Thyroid gland (tissue), 4 donors: ENCODE data around the gene KLHL36. TPM values are rescaled to one million over a fixed set of nuclear protein-coding genes. Genes with fewer than 3 reads are reported as not detected.

Source experiments
- DNase-seq, 2 donors: peaks; one replicate each; pipeline ENCODE4 v3.0.0-alpha.2; 2019
- H3K27ac ChIP-seq, 3 donors: fragments of 200-600 bp; sonication (generic); 1 replicate in 2 of 3; 2 replicates in 1 of 3; pipeline ENCODE4 v1.5.1; 2016 to 2019; ENCODE audit warnings: mild to moderate bottlenecking in 1 of 3, moderate library complexity in 1 of 3
- H3K27me3 ChIP-seq: fragments of 200-600 bp; sonication (generic); one replicate; pipeline ENCODE4 v1.5.1; 2019
- H3K36me3 ChIP-seq, 2 donors: fragments of 200-600 bp; sonication (generic); one replicate each; pipeline ENCODE4 v1.5.1; 2016 to 2019
- H3K4me1 ChIP-seq, 2 donors: fragments of 200-600 bp; sonication (generic); one replicate each; pipeline ENCODE4 v1.5.1; 2017 to 2019
- H3K4me3 ChIP-seq, 3 donors: fragments of 200-600 bp; sonication (generic); replicated peaks in 1 of 3; 1 replicate in 2 of 3; 2 replicates in 1 of 3; pipeline ENCODE4 v1.5.1; 2016; ENCODE audit warnings: mild to moderate bottlenecking in 1 of 3
- H3K9me3 ChIP-seq: fragments of 200-600 bp; sonication (generic); one replicate; pipeline ENCODE4 v1.5.1; 2017
- CTCF ChIP-seq, 6 experiments: fragments of 200-600 bp in 3 of 6; fragments of 450-650 bp in 3 of 6; sonication (generic) in 3 of 6; IDR thresholded peaks; one replicate each; pipeline ENCODE4 v1.5.1; 2016 to 2019; ENCODE audit warnings: antibody characterized with exemption in 6 of 6, mild to moderate bottlenecking in 2 of 6, inconsistent platforms in 1 of 6, moderate library complexity in 1 of 6
- POLR2A ChIP-seq, 2 donors: fragments of 450-650 bp; IDR thresholded peaks; one replicate each; pipeline ENCODE4 v1.6.1; 2017; ENCODE audit warnings: antibody characterized with exemption in 2 of 2, mild to moderate bottlenecking in 2 of 2, moderate library complexity in 1 of 2
- WGBS, 2 donors: methylation state at CpG; one replicate each; pipeline ENCODE4 v1.1.5; 2017; 5-methylcytosine and 5-hydroxymethylcytosine counted together
- intact Hi-C: fragments of 100-400 bp; cut with DNase I; formaldehyde crosslinking; loops from one replicate; pipeline ENCODE4 v1.15.1; 2023
- total RNA-seq, 4 donors: library from RNA; depleted of rRNA; stranded (reverse); fragments of >200 nt; gene quantifications; one replicate each; pipeline ENCODE4 v1.2.3, GENCODE V29; 2016

Gene KLHL36
- total RNA-seq, 4 donors from 2014 or later, result 61.7 to 107 (median 78.0) TPM

GRCh38 chr16:84633622-84634021, 14.7 kb upstream of the KLHL36 start:
- Histone ChIP-seq H3K36me3 (no peaks in the 10 kb centered on the region), H3K27me3 (no peaks in the 10 kb centered on the region), H3K4me1 (peaks cover 14 to 16% of the 10 kb centered on the region in 2 donors), H3K27ac (peak overlapping the region in 1 of 3 donors; percentile 9), H3K9me3 (no peaks in the 10 kb centered on the region), H3K4me3 (no peak overlapping the region)
- intact Hi-C loops, result no loop called here
- peak; percentile 90 to 92 for DNase-seq
- TF ChIP-seq CTCF (IDR thresholded peaks at IDR 0.05), result no peak
- no peak for TF ChIP-seq POLR2A (IDR thresholded peaks at IDR 0.05)
- 13 to 28% methylated on average over 9 of the region's 9 CpGs for WGBS, 2 donors

GRCh38 chr16:84635702-84636101, 12.6 kb upstream of the KLHL36 start:
- intact Hi-C loops, result no loop called here
- Histone ChIP-seq H3K27ac (no peak overlapping the region), H3K36me3 (no peaks in the 10 kb centered on the region), H3K4me3 (no peak overlapping the region), H3K27me3 (no peaks in the 10 kb centered on the region), H3K4me1 (peaks cover 11 to 20% of the 10 kb centered on the region in 2 donors), H3K9me3 (no peaks in the 10 kb centered on the region)
- 78 to 79% methylated on average over 8 of the region's 8 CpGs for WGBS, 2 donors
- TF ChIP-seq POLR2A (IDR thresholded peaks at IDR 0.05), result no peak
- no peak for TF ChIP-seq CTCF (IDR thresholded peaks at IDR 0.05)
- no peak for DNase-seq

GRCh38 chr16:84637709-84638108, 10.6 kb upstream of the KLHL36 start:
- no peak overlapping the region for H3K4me3 ChIP-seq
- intact Hi-C loops, result no loop called here
- H3K36me3 ChIP-seq, result no peaks in the 10 kb centered on the region
- TF ChIP-seq CTCF (IDR thresholded peaks at IDR 0.05) (no peak), POLR2A (IDR thresholded peaks at IDR 0.05) (no peak)
- H3K27me3 ChIP-seq, result no peaks in the 10 kb centered on the region
- no peak for DNase-seq
- H3K27ac ChIP-seq, result no peak overlapping the region
- peaks cover 20 to 34% of the 10 kb centered on the region in 2 donors for H3K4me1 ChIP-seq
- WGBS, 2 donors, result 90 to 91% methylated on average over 4 of the region's 4 CpGs
- no peaks in the 10 kb centered on the region for H3K9me3 ChIP-seq

- Histone ChIP-seq H3K4me3 (no peak overlapping the region), H3K27ac (no peak overlapping the region), H3K4me1 (peaks cover 20 to 34% of the 10 kb centered on the region in 2 donors), H3K9me3 (no peaks in the 10 kb centered on the region), H3K36me3 (no peaks in the 10 kb centered on the region), H3K27me3 (no peaks in the 10 kb centered on the region)
- WGBS, 2 donors, result 94 to 96% methylated on average over 6 to 8 of the region's 8 CpGs
- intact Hi-C loops, result no loop called here
- TF ChIP-seq CTCF (IDR thresholded peaks at IDR 0.05) (no peak), POLR2A (IDR thresholded peaks at IDR 0.05) (no peak)
- DNase-seq, result no peak
These were observed 10.0 kb upstream of the KLHL36 start for GRCh38 chr16:84638231-84638806.

- H3K27me3 ChIP-seq, result no peaks in the 10 kb centered on the region
- no peak for DNase-seq
- H3K4me3 ChIP-seq, result no peak overlapping the region
- no peaks in the 10 kb centered on the region for H3K36me3 ChIP-seq
- TF ChIP-seq POLR2A (IDR thresholded peaks at IDR 0.05), result no peak
- TF ChIP-seq CTCF (IDR thresholded peaks at IDR 0.05), result no peak
- intact Hi-C loops, result no loop called here
- H3K9me3 ChIP-seq, result no peaks in the 10 kb centered on the region
- H3K4me1 ChIP-seq, result peaks cover 13 to 28% of the 10 kb centered on the region in 2 donors
- WGBS, 2 donors, result 90 to 97% methylated on average over 5 of the region's 5 CpGs
- peak overlapping the region in 2 of 3 donors; percentile 79 to 97 for H3K27ac ChIP-seq
These were observed 8.2 kb upstream of the KLHL36 start for GRCh38 chr16:84640145-84640544.
